Esophagus muscularis mucosa (tissue), 4 donors: Measurements from ENCODE around the gene ALOX15B. TPM values are rescaled to one million over a fixed set of nuclear protein-coding genes. Genes with fewer than 3 reads are reported as not detected.

Experiments
- DNase-seq: peaks from one replicate; pipeline ENCODE4 v3.0.0-alpha.2; 2017; ENCODE audit errors: extremely low spot score
- H3K27ac ChIP-seq, 4 donors: fragments of 200-600 bp; sonication (generic); replicated peaks in 1 of 4; 1 replicate in 3 of 4; 2 replicates in 1 of 4; pipeline ENCODE4 v1.5.1; 2016 to 2019; ENCODE audit warnings: mild to moderate bottlenecking in 1 of 4
- H3K27me3 ChIP-seq, 4 donors: fragments of 200-600 bp; sonication (generic); one replicate each; pipeline versions ENCODE4 v1.5.1 to v1.6.0; 2016 to 2019
- H3K36me3 ChIP-seq, 4 donors: fragments of 200-600 bp; sonication (generic); one replicate each; pipeline ENCODE4 v1.5.1; 2016 to 2019
- H3K4me1 ChIP-seq, 4 donors: fragments of 200-600 bp; sonication (generic); one replicate each; pipeline ENCODE4 v1.5.1; 2016 to 2019
- H3K4me3 ChIP-seq, 4 donors: fragments of 200-600 bp; sonication (generic); 1 replicate in 2 of 4; 2 replicates in 2 of 4; pipeline ENCODE4 v1.5.1; 2016 to 2019; ENCODE audit warnings: mild to moderate bottlenecking in 4 of 4, moderate library complexity in 1 of 4
- H3K9me3 ChIP-seq, 4 donors: fragments of 200-600 bp; sonication (generic); 1 replicate in 3 of 4; 2 replicates in 1 of 4; pipeline ENCODE4 v1.5.1; 2016 to 2019
- EP300 ChIP-seq: sonication (generic); formaldehyde crosslinking; IDR thresholded peaks from one replicate; pipeline ENCODE4 v1.6.1; 2017; ENCODE audit warnings: antibody characterized with exemption
- POLR2A ChIP-seq: fragments of 450-650 bp; IDR thresholded peaks from one replicate; pipeline ENCODE4 v1.6.1; 2017; ENCODE audit warnings: antibody characterized with exemption, moderate library complexity, mild to moderate bottlenecking, low read depth
- POLR2AphosphoS5 ChIP-seq, 2 donors: sonication (generic); formaldehyde crosslinking; IDR thresholded peaks; one replicate each; pipeline ENCODE4 v1.6.1; 2017; ENCODE audit warnings: antibody characterized with exemption in 2 of 2
- WGBS: methylation state at CpG from one replicate; pipeline ENCODE4 v1.1.5; 2018; 5-methylcytosine and 5-hydroxymethylcytosine counted together
- intact Hi-C: fragments of 100-400 bp; cut with DNase I; formaldehyde crosslinking; loops from one replicate; pipeline ENCODE4 v1.15.1; 2023
- small RNA-seq, 3 donors: library from RNA; depleted of rRNA; stranded (forward); fragments of <200 nt; gene quantifications; one replicate each; pipeline ENCODE3, GENCODE V24; 2016
- total RNA-seq, 4 donors: library from RNA; depleted of rRNA; stranded (reverse); fragments of >200 nt; gene quantifications; one replicate each; pipeline versions ENCODE4 v1.1.0 to v1.2.1, GENCODE V29; 2016
- TF ChIP-seq, protein P1 (sequence below), 3 experiments: fragments of 200-600 bp in 2 of 3; fragments of 450-650 bp in 1 of 3; sonication (generic) in 2 of 3; IDR thresholded peaks; one replicate each; pipeline ENCODE4 v1.5.1; 2017 to 2019; ENCODE audit warnings: antibody characterized with exemption in 3 of 3, mild to moderate bottlenecking in 2 of 3, moderate library complexity in 1 of 3

Gene ALOX15B
- total RNA-seq, 4 donors from 2014 or later: 1.3 to 3.7 (median 2.0) TPM

DNA sequence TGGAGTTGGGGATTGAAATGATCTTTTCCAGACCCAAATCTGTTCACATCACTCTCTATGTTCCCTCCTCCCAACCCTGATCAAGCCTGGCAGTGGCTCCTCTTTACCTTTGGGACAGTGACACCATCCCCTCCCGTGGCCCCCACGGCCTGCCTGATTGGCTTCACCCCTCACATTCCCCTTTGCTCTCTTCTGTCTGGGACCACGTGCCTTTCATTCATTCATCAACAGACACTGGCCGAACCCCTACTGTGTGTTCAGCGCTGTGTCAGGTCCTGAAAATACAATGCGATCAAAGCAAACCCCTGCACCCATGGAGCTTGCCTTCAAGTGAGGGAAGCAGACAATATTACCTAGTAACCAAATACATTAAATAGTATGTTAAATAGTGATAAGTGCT lies 50.9 kb downstream of the ALOX15B start:
- 68% methylated on average over 6 of the region's 6 CpGs for WGBS
- TF ChIP-seq, protein P1, sequence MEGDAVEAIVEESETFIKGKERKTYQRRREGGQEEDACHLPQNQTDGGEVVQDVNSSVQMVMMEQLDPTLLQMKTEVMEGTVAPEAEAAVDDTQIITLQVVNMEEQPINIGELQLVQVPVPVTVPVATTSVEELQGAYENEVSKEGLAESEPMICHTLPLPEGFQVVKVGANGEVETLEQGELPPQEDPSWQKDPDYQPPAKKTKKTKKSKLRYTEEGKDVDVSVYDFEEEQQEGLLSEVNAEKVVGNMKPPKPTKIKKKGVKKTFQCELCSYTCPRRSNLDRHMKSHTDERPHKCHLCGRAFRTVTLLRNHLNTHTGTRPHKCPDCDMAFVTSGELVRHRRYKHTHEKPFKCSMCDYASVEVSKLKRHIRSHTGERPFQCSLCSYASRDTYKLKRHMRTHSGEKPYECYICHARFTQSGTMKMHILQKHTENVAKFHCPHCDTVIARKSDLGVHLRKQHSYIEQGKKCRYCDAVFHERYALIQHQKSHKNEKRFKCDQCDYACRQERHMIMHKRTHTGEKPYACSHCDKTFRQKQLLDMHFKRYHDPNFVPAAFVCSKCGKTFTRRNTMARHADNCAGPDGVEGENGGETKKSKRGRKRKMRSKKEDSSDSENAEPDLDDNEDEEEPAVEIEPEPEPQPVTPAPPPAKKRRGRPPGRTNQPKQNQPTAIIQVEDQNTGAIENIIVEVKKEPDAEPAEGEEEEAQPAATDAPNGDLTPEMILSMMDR (IDR thresholded peaks at IDR 0.05): no peak
- no peak for TF ChIP-seq POLR2A
- intact Hi-C loops: no loop called here

DNA sequence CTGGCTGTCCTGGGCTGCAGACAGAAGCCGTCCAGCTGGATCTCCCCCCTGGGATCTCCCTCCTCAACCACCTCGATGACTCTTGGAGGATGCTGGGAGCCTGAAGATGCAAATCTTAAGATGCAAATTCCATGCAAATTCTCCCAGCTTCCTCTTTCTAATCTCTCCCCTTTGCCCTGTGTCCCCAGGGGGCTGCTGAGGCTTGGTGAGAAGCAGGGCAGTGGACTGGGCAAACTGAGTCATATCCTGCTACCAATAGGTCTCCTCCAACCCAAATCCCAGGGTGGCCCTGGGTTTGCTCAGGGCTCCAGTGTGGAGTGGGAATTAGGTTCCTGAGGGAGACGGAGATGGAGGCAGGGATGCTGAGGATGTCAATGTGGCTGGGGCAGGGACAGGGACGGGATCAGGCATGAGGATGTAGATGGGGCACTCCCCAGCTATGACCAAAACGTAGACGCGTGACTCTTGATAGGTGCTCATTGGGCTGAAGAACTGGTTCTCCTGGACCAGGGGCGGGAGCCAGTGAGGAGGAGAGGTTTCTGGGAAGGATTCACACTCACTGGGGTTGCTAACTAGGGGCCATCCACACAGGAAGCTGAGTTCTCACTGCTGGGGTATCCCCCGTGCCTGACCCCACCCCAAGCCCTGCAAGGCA lies 52.3 kb downstream of the ALOX15B start:
- H3K27ac ChIP-seq: no peak overlapping the region
- no peaks in the 10 kb centered on the region for H3K9me3 ChIP-seq
- no peak for DNase-seq
- WGBS: 51% methylated on average over 9 of the region's 9 CpGs
- H3K4me1 ChIP-seq: no peaks in the 10 kb centered on the region
- no peaks in the 10 kb centered on the region for H3K36me3 ChIP-seq
- no peak overlapping the region for H3K4me3 ChIP-seq
- intact Hi-C loops: no loop called here
- TF ChIP-seq, protein P1 (IDR thresholded peaks at IDR 0.05): no peak
- no peak for TF ChIP-seq POLR2AphosphoS5 (IDR thresholded peaks at IDR 0.05)
- no peak for TF ChIP-seq EP300
- TF ChIP-seq POLR2A: no peak
- H3K27me3 ChIP-seq: peaks cover 0 to 81% (median 0%) of the 10 kb centered on the region in 4 donors

More for the DNA sequence above, 50.9 kb downstream of the ALOX15B start:
- no peak for DNase-seq
- Histone ChIP-seq H3K36me3 (no peaks in the 10 kb centered on the region), H3K4me3 (no peak overlapping the region), H3K27me3 (peaks cover 0 to 81% (median 0%) of the 10 kb centered on the region in 4 donors), H3K4me1 (no peaks in the 10 kb centered on the region), H3K27ac (no peak overlapping the region), H3K9me3 (no peaks in the 10 kb centered on the region)

DNA sequence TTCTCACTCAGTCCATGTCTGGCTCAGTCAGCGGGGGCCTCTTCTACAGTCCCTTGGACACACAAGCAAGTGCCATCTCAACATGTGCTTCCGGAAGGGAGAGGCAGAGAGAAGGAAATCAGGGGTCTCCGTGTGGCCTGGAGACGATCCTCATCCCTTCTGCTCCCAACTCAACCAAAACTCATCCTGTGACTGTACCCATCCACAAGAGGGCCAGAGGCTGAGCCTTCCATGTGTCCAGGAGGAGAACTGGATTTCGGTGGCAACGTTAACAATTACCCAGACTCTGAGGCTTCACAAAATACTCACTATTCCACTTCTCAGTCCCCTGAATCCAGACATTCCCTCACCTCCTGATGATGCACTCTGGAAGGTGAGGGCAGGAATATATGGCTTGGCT lies 56.5 kb downstream of the ALOX15B start:
- Histone ChIP-seq H3K36me3 (no peaks in the 10 kb centered on the region), H3K27ac (no peak overlapping the region), H3K27me3 (peaks cover 0 to 60% (median 0%) of the 10 kb centered on the region in 4 donors), H3K9me3 (no peaks in the 10 kb centered on the region), H3K4me1 (no peaks in the 10 kb centered on the region), H3K4me3 (no peak overlapping the region)
- WGBS: 50% methylated on average over 5 of the region's 6 CpGs
- TF ChIP-seq, protein P1 (IDR thresholded peaks at IDR 0.05): no peak
- TF ChIP-seq POLR2AphosphoS5 (IDR thresholded peaks at IDR 0.05) (no peak), EP300 (no peak), POLR2A (no peak)
- intact Hi-C loops: no loop called here
- no peak for DNase-seq

DNA sequence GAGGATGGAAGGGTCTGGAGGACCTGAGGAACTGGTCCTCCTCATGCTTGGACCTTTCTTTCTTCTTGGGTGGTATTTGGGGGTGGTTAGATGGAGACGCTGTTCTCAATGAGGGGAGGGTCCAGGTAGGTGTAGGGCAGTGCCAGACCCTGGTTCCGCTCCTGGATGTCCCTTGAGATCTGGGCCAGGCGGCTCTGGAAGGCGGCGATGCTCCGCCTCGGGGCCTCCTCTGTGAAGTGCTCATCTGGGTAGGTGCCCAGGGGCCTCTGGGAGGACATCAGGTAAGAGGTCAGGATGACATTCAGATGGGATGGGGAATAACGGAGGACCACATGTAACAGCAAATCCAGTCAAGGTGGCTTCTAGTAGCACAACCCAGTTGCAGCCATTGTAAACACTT lies 57.7 kb downstream of the ALOX15B start:
- DNase-seq: no peak
- Histone ChIP-seq H3K4me1 (no peaks in the 10 kb centered on the region), H3K27ac (no peak overlapping the region), H3K4me3 (no peak overlapping the region), H3K36me3 (no peaks in the 10 kb centered on the region), H3K27me3 (peaks cover 0 to 48% (median 0%) of the 10 kb centered on the region in 4 donors), H3K9me3 (no peaks in the 10 kb centered on the region)
- TF ChIP-seq POLR2AphosphoS5 (IDR thresholded peaks at IDR 0.05): no peak
- TF ChIP-seq POLR2A: no peak
- no peak for TF ChIP-seq EP300
- TF ChIP-seq, protein P1 (IDR thresholded peaks at IDR 0.05): no peak
- WGBS: 95% methylated on average over 8 of the region's 8 CpGs
- intact Hi-C loops: no loop called here

Small RNA genes within 50 kb of the gene (small RNA-seq; reads per million reads assigned to genes)
- gene MIR4314: 0 reads per million in 3 donors

Other genes with a start within 250 kb of the ALOX15B start
- gene KDM6B, start 204.8 kb upstream of the ALOX15B start, total RNA-seq: 100 to 1,000 TPM in 1 of 4 donors, 10 to 100 TPM in 3; 10.8 to 101 (median 15.1) TPM
- 10 to 100 TPM; 13.3 to 45.9 (median 42.5) TPM for gene TMEM88, start 184.0 kb upstream of the ALOX15B start, total RNA-seq
- gene NAA38, start 181.5 kb upstream of the ALOX15B start, total RNA-seq: 100 to 1,000 TPM in 2 of 4 donors, 10 to 100 TPM in 2; 61.4 to 110 (median 102) TPM
- 10 to 100 TPM; 11.6 to 14.9 (median 12.0) TPM for gene CYB5D1, start 181.1 kb upstream of the ALOX15B start, total RNA-seq
- 100 to 1,000 TPM in 3 of 4 donors, 10 to 100 TPM in 1; 82.7 to 139 (median 111) TPM for gene CHD3, start 150.3 kb upstream of the ALOX15B start, total RNA-seq
- 10 to 100 TPM in 1 of 4 donors, 1 to 10 TPM in 3; 2.1 to 29.2 (median 5.7) TPM for gene RNF227, start 122.8 kb upstream of the ALOX15B start, total RNA-seq
- gene KCNAB3, start 109.2 kb upstream of the ALOX15B start, total RNA-seq: 1 to 10 TPM in 1 of 4 donors, under 1 TPM in 3; 0.23 to 1.2 (median 0.41) TPM
- 10 to 100 TPM; 36.3 to 68.8 (median 43.1) TPM for gene TRAPPC1, start 107.1 kb upstream of the ALOX15B start, total RNA-seq
- 10 to 100 TPM; 14.4 to 20.0 (median 16.9) TPM for gene CNTROB, start 106.9 kb upstream of the ALOX15B start, total RNA-seq
- 1 to 10 TPM in 1 of 4 donors, not detected in 3; 1.1 TPM for gene GUCY2D, start 36.4 kb upstream of the ALOX15B start, total RNA-seq
- not detected for gene ALOX12B, start 48.7 kb downstream of the ALOX15B start, total RNA-seq
- gene ALOXE3, start 79.5 kb downstream of the ALOX15B start, total RNA-seq: not detected
- gene HES7, start 85.0 kb downstream of the ALOX15B start, total RNA-seq: 1 to 10 TPM in 1 of 4 donors, not detected in 3; 1.4 TPM
- 100 to 1,000 TPM; 127 to 263 (median 168) TPM for gene PER1, start 113.3 kb downstream of the ALOX15B start, total RNA-seq
- gene VAMP2, start 123.9 kb downstream of the ALOX15B start, total RNA-seq: 10 to 100 TPM; 23.7 to 36.4 (median 33.0) TPM
- gene TMEM107, start 137.3 kb downstream of the ALOX15B start, total RNA-seq: 10 to 100 TPM; 10.4 to 17.8 (median 13.6) TPM
- gene BORCS6, start 151.1 kb downstream of the ALOX15B start, total RNA-seq: 10 to 100 TPM in 3 of 4 donors, 1 to 10 TPM in 1; 8.6 to 22.4 (median 13.9) TPM
- 1 to 10 TPM in 1 of 4 donors, not detected in 3; 1.5 TPM for gene AURKB, start 171.5 kb downstream of the ALOX15B start, total RNA-seq
- 10 to 100 TPM; 15.4 to 24.1 (median 17.2) TPM for gene CTC1, start 209.0 kb downstream of the ALOX15B start, total RNA-seq
- gene PFAS, start 210.2 kb downstream of the ALOX15B start, total RNA-seq: 10 to 100 TPM in 2 of 4 donors, 1 to 10 TPM in 2; 8.8 to 15.2 (median 11.2) TPM
- gene RANGRF, start 249.6 kb downstream of the ALOX15B start, total RNA-seq: 10 to 100 TPM; 26.5 to 43.6 (median 34.4) TPM